ENCODE measurements around the gene NXN.
"Not testable (repeated sequence)": the region's sequence is repeated elsewhere in the genome, so short reads cannot be mapped to it uniquely, and the experiment has no call there.

Gene NXN

DNA sequence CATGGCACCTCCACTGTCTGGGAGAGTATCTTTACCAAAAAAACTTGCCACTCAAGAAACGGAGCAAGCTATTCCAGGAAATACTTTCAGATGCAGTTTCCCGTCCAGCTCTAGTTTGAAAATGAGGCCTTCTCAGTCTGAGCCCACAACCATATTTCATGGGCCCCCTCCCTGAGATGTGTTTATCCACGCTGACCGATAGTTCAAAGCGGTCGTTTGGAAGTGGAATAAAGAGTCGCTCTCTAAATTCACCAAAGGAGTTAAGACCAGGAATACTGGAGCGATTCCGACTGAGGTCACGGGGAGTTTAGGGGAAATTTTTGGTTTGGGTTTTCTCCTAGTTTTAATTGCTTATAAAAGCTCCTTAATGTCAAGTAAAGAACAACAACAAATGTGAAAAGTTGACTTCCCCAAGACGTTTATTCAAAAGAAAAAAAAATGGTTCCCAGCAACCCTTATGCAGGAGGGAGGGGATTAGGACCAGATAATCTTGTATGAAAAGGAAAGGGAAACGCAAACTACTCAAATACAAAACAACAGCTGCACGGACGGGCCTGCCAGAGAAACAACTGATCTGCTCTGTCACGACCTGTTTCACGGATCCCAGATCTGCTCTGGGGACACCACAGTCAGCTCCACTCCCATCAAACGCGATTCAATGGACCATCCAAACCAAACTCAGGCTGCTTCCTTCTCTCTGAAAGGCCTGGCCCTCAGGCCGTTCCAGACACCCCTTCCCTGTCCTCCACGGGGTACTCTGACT, 120.3 kb downstream of the NXN start:
- H3K27me3 ChIP-seq (ENCODE audit: insufficient read depth, poor library complexity, severe bottlenecking), result no peaks in the 10 kb centered on the region
- TF ChIP-seq SPI1 (IDR thresholded peaks at IDR 0.05; ENCODE audit: borderline replicate concordance, low read depth), result no peak
- TF ChIP-seq, protein P1, sequence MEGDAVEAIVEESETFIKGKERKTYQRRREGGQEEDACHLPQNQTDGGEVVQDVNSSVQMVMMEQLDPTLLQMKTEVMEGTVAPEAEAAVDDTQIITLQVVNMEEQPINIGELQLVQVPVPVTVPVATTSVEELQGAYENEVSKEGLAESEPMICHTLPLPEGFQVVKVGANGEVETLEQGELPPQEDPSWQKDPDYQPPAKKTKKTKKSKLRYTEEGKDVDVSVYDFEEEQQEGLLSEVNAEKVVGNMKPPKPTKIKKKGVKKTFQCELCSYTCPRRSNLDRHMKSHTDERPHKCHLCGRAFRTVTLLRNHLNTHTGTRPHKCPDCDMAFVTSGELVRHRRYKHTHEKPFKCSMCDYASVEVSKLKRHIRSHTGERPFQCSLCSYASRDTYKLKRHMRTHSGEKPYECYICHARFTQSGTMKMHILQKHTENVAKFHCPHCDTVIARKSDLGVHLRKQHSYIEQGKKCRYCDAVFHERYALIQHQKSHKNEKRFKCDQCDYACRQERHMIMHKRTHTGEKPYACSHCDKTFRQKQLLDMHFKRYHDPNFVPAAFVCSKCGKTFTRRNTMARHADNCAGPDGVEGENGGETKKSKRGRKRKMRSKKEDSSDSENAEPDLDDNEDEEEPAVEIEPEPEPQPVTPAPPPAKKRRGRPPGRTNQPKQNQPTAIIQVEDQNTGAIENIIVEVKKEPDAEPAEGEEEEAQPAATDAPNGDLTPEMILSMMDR (IDR thresholded peaks at IDR 0.05; ENCODE audit: insufficient read depth, low read length), result no peak
- no peak for TF ChIP-seq POLR2AphosphoS5 (IDR thresholded peaks at IDR 0.05; ENCODE audit: low read depth)
- no peak for TF ChIP-seq GABPA (IDR thresholded peaks at IDR 0.05; ENCODE audit: low read depth)
- TF ChIP-seq, protein P2, sequence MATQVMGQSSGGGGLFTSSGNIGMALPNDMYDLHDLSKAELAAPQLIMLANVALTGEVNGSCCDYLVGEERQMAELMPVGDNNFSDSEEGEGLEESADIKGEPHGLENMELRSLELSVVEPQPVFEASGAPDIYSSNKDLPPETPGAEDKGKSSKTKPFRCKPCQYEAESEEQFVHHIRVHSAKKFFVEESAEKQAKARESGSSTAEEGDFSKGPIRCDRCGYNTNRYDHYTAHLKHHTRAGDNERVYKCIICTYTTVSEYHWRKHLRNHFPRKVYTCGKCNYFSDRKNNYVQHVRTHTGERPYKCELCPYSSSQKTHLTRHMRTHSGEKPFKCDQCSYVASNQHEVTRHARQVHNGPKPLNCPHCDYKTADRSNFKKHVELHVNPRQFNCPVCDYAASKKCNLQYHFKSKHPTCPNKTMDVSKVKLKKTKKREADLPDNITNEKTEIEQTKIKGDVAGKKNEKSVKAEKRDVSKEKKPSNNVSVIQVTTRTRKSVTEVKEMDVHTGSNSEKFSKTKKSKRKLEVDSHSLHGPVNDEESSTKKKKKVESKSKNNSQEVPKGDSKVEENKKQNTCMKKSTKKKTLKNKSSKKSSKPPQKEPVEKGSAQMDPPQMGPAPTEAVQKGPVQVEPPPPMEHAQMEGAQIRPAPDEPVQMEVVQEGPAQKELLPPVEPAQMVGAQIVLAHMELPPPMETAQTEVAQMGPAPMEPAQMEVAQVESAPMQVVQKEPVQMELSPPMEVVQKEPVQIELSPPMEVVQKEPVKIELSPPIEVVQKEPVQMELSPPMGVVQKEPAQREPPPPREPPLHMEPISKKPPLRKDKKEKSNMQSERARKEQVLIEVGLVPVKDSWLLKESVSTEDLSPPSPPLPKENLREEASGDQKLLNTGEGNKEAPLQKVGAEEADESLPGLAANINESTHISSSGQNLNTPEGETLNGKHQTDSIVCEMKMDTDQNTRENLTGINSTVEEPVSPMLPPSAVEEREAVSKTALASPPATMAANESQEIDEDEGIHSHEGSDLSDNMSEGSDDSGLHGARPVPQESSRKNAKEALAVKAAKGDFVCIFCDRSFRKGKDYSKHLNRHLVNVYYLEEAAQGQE (IDR thresholded peaks at IDR 0.05; ENCODE audit: insufficient replicate concordance, low read depth), result no peak
- no peak for DNase-seq (ENCODE audit: low read depth in 1 of 2, low spot score in 1 of 2)
- H3K27ac ChIP-seq (replicated peaks), result no peak overlapping the region
- no peak overlapping the region for H3K4me3 ChIP-seq (replicated peaks; ENCODE audit: insufficient read depth, low read length)

DNA sequence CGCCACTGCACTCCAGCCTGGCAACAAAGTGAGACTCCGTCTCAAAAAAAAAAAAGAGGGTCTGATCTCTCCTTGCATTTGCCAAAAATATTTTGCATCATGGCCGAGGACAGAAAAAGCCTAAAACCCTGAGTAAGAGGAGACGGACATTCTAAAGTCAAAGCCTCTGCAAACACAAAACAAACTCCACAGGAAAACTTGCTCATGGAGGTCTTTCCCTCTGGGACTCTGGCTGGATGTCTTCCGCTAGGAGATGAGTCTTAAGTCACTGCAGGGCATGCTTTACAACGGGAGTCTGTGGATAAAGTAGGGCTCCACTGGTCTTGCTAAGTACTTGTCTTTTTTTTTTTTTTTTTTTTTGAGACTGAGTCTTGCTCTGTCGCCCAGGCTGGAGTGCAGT, 123.4 kb downstream of the NXN start:
- H3K4me3 ChIP-seq (replicated peaks; ENCODE audit: insufficient read depth, low read length), result no peak overlapping the region
- H3K27me3 ChIP-seq (ENCODE audit: insufficient read depth, poor library complexity, severe bottlenecking), result no peaks in the 10 kb centered on the region
- no peak for DNase-seq (ENCODE audit: low read depth in 1 of 2, low spot score in 1 of 2)
- no peak for TF ChIP-seq SPI1 (IDR thresholded peaks at IDR 0.05; ENCODE audit: borderline replicate concordance, low read depth)
- H3K27ac ChIP-seq (replicated peaks), result no peak overlapping the region

DNA sequence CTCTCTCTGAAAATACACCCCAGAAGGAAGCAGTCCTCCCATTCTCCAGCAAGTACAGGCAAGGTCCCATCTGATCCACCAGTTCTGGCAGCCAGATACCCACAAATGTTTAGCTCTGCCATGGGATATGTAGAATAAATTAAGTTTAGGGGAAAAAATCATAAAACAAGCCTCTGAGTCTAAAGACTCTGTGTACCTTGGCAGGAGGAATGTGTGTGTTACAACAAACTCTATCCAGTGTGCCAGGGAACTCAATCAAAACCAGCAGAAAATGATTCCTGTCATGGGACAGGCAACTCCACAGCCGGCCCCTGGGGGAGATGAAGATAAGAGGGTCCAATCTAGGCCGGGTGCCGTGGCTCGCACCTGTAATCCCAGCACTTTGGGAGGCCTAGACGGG, 124.0 kb downstream of the NXN start:
- Histone ChIP-seq H3K27ac (replicated peaks) (no peak overlapping the region), H3K27me3 (ENCODE audit: insufficient read depth, poor library complexity, severe bottlenecking) (no peaks in the 10 kb centered on the region), H3K4me3 (replicated peaks; ENCODE audit: insufficient read depth, low read length) (no peak overlapping the region)
- DNase-seq (ENCODE audit: low read depth in 1 of 2, low spot score in 1 of 2), result no peak
- TF ChIP-seq GABPA (IDR thresholded peaks at IDR 0.05; ENCODE audit: low read depth) (no peak), POLR2AphosphoS5 (IDR thresholded peaks at IDR 0.05; ENCODE audit: low read depth) (no peak), SPI1 (IDR thresholded peaks at IDR 0.05; ENCODE audit: borderline replicate concordance, low read depth) (no peak)
- TF ChIP-seq, protein P2 (IDR thresholded peaks at IDR 0.05; ENCODE audit: insufficient replicate concordance, low read depth), result no peak
- TF ChIP-seq, protein P1 (IDR thresholded peaks at IDR 0.05; ENCODE audit: insufficient read depth, low read length), result no peak

DNA sequence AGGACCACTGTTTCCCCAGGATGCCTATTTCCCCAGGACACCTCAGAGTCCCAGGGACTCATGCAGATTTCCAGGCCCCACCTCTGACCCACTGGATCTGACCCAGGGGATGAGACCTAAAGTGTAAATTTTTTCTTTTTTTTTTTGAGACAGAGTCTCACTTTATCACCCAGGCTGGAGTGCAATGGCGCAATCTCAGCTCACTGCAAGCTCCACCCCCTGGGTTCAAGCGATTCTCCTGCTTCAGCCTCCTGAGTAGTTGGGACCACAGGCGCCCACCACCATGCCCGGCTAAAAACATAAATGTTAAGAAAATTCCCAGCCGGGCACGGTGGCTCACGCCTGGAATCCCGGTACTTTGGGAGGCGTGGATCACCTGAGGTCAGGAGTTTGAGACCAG, 126.7 kb downstream of the NXN start:
- H3K27ac ChIP-seq (replicated peaks); DNase-seq (ENCODE audit: low read depth in 1 of 2, low spot score in 1 of 2); H3K4me3 ChIP-seq (replicated peaks; ENCODE audit: insufficient read depth, low read length); H3K27me3 ChIP-seq (ENCODE audit: insufficient read depth, poor library complexity, severe bottlenecking): not testable (repeated sequence)

DNA sequence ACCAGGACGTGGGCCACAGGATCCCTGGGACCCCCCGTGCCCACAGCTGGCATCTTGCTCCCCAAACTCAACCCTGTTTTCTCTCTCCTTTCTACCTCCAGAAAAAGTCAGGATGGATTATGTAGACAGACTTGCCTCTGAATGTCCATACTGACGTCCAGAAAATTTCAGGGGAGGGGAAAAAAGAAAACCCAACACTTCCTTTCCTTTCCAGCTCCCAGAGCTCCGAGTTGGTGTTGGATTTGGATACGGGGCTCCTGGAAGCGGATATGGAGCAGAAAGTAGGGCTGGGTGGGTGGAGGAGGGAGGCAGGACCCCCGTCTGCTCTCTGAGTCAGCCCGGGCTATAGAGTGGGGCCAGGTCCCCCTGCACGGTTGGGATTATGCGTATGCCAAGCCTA, 127.2 kb downstream of the NXN start:
- no peaks in the 10 kb centered on the region for H3K27me3 ChIP-seq (ENCODE audit: insufficient read depth, poor library complexity, severe bottlenecking)

More for the DNA sequence above, 127.2 kb downstream of the NXN start:
- Histone ChIP-seq H3K27ac (replicated peaks) (no peak overlapping the region), H3K4me3 (replicated peaks; ENCODE audit: insufficient read depth, low read length) (no peak overlapping the region)
- no peak for DNase-seq (ENCODE audit: low read depth in 1 of 2, low spot score in 1 of 2)
- TF ChIP-seq SPI1 (IDR thresholded peaks at IDR 0.05; ENCODE audit: borderline replicate concordance, low read depth) (no peak), GABPA (IDR thresholded peaks at IDR 0.05; ENCODE audit: low read depth) (no peak), POLR2AphosphoS5 (IDR thresholded peaks at IDR 0.05; ENCODE audit: low read depth) (no peak)
- TF ChIP-seq, protein P2 (IDR thresholded peaks at IDR 0.05; ENCODE audit: insufficient replicate concordance, low read depth), result no peak
- TF ChIP-seq, protein P1 (IDR thresholded peaks at IDR 0.05; ENCODE audit: insufficient read depth, low read length), result no peak

Data from HL-60 (cell line).